COLO829 (cell line): Measurements from ENCODE around the gene SLX4IP.

Source experiments
- DNase-seq: peaks from one replicate; pipeline ENCODE4 v3.0.0; 2012; ENCODE audit warnings: low spot score

The SLX4IP gene

DNA sequence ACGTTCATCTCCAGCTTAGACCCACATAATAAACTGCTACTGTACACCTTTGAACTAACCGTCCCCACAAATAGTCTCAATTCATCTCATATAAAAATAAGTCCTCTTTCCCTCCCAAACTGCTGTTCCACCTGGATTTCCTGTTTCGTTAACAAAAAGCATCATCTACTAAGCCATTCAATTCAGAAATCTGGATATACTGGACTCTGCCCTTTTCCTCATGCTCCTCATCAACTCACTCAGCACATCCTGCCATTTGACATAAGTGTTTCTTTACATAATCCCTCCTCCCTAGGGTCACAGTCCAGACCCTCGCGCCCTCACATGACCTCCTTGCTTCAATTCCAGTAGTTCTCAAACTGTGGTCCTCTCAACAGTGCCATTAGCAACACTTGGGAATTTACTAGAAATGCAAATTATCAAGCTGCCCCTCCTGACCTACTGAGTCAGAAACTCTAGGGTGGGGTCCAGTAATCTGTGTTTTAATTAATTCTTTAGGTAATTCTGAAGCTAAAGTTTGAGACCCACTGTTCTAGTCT is 5.6 kb upstream of the SLX4IP start:
- DNase-seq: no peak

DNA sequence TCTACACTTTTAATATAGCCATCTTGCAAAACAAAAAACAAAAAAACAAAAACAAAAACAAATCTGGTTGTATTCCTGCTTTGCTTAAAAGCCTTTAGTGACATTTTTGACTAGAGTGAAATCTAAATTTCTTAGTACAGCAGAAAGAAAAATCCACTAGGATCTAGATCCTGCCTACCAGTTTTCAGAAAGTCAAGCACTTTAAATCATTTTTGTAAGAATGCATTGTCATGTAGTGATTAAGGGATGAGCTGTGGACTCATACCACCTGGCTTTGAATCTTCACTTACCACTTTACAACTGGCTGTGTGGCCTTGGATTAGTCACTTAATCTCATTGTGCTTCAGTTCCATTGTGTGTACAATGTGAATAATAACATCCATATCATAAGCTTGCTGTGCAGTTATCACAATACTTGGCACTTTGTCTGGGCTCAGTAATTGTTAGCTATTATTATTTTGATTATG is 5.1 kb upstream of the SLX4IP start:
- no peak for DNase-seq

DNA sequence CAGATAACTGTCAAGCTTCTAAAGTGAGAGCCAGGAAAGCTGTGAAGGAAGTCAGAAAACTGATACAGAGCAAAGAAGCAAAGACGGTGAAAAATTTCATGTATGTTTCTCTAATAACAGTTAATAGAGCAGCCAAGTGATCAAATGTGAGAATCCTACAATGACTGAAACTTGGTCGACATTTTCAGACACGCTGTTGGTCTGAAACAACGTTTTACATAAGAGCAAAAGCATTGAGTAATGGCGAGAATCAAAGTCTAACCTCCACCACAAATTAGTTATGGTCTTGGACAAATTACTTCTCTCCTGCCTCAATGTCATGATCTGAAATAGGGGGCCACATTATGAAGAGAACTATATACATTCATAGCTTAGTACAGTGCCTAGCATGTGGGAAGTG is 4.4 kb upstream of the SLX4IP start:
- no peak for DNase-seq

DNA sequence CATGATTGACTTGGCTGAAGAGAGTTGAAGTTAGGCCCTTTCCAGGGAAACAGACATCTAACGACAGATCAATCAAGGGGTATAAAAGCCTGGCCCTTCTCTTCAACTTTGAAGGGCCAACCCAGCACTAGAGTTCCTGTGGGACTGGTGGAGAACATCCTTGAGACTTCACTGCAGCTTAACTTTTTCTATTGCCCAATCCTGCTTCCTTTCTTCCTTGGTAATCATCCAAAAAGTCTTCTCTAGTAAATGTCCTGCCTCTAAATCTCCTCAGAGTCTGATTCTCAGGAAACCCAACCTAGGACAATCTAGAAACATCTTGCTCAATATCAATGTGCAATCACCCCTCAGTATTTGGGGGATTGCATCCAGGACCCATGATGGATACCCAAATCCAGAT is 3.0 kb upstream of the SLX4IP start:
- no peak for DNase-seq

DNA sequence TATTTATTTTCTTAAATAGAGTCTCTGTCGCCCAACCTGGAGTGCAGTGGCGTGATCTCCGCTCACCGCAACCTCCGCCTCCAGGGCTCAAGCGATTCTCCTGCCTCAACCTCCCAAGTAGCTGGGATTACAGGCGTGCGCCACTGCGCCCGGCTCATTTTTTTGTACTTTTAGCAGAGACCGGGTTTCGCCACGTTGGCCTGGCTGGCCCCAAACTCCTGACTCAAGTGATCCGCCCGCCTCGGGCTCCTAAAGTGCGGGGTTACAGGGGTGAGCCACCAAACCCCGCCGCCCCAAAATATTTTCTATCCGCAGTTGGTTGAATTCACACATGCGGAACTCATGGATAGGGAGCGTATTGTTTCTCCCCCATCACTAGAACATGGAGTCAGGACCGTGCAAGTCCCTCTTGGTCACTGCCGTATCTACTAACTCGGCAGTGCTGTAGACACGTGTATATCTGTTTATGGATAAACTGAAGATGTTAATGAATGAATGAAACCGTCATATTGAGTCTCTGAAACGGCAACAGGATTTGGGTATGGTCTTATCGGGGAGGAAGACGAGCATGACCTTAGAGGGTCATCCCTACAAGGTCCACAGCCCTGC is 2.0 kb upstream of the SLX4IP start:
- no peak for DNase-seq

DNA sequence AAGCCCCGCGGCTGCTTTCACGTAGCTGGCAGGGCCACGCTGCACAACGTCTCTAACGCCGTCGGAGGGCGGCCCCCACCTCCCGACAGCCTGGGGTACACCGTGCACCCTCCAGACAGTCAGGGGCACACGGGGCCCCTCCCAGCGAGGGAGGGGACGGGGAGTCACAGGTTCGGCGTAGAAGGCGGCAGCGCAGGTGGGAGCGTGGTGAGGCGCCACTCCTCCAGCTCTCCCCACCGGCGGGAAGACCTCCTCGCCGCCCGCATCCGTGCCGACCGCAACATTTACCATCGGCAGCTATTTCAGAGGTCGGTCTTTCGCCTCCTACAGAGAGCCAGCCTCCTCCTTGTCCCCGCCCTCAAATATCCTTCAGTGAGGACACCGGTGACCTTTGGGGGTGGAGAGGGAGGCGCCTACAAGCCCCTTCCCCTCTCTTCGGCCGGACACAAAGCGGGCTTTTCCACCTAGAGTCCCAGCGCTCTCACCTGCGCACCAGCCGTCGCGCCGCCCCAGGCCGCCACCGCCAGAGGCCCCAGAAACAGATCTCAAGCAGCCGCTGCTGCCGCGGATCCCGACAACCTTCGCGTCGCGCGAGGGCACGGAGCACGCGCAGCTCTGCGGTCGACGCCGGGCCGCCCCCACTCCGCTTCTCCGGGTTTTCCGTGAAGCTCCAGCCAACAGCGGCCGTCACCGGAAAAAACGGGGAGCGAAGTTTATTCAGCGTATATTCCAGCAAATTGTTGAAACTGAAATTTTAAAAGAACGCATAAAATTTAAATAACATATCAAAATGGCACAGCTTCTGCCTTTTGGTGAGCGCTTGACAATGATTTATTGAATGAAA is 1.3 kb upstream of the SLX4IP start, which contains the start of gene MKKS:
Gene MKKS, minus strand, starts transcription at position 600 of the 844 bp plus-strand sequence. CDS start 20,708 bp downstream, outside the sequence.
- DNase-seq: peak; percentile 90

GRCh38 chr20:10434467-10434831 is 656 bp upstream of the SLX4IP start:
- DNase-seq: peak; percentile 98

DNA sequence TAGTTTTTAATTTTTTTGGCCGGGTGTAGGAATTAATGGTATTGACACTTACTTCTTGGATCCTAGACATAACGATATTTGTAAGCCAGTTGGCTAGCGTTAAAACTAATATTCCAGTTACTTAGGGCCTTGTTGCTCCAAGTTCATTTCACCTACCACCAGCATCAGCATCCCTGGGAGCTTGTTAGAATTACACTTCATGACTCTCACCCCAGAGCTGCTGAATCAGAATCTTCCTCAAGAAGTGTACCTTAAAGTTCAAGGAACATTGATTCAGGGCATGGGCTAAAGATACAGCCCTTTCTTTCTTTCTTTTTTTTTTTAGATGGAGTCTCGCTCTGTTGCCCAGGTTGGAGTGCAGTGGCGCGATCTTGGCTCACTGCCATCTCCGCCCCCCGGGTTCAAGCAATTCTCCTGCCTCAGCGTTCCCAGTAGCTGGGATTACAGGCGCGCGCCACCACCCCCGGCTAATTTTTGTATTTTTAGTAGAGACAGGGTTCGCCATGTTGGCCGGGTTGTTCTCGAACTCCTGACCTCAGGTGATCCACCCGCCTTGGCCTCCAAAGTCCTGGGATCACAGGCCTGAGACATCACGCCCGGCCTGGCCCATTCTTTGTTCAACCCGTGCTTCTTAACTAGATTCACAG is 1.1 kb downstream of the SLX4IP start:
- DNase-seq: no peak

DNA sequence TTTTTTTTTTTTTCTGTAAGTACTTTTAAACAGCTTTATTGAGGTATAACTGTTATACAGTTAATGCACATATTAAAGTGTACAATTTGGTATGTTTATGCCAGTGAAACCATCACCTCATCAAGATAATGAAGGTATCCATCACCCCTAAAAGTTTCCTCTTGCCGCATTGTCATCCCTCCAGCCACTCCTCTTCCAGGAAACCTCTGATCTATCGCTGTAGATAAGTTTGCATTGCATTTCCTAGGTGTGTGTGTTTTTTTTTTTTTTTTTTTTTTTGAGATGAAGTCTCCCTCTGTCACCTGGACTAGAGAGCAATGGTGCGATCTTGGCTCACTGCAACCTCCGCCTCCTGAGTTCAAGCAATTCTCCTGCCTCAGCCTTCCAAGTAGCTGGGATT is 3.1 kb downstream of the SLX4IP start:
- no peak for DNase-seq

DNA sequence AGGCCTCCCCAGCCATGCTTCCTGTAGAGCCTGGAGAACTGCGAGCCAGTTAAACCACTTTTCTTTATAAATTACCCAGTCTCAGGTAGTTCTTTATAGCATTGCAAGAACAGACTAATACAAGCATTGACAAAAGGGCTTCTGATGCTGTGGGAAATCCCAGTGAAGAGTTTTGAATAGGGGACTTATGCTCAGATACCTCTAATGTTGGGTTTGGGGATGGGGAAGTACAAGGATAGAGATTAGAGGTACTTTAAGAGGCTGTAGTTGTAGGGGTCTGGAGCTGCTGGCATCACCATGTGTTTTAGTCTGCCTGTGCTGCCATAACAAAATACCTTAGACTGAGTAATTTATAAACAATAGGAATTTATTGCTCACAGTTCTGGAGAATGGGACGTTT is 8.8 kb downstream of the SLX4IP start:
- no peak for DNase-seq

DNA sequence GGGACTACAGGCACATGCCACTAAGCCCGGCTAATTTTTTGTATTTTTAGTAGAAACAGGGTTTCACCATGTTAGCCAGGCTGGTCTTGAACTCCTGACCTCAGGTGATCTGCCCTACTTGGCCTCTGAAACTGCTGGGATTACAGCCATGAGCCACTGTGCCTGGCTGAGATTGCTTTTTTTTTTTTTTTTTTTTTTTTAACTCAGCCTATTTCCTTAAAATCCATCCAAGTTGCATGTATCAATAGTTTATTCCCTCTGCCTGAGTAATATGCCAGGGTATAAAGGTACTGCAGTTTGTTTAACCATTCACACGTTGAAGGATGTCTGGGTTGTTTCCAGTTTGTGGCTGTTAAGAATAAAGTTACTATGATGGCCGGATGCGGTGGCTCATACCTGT is 10.7 kb downstream of the SLX4IP start:
- DNase-seq: no peak

- peak; percentile 90 for DNase-seq
Observed at GRCh38 chr20:10447028-10447427, 11.9 kb downstream of the SLX4IP start.

- DNase-seq: no peak
Observed at GRCh38 chr20:10448270-10449156, 13.4 kb downstream of the SLX4IP start.

GRCh38 chr20:10449270-10449669 is 14.2 kb downstream of the SLX4IP start:
- no peak for DNase-seq

- no peak for DNase-seq
Observed at GRCh38 chr20:10453241-10453640, 18.1 kb downstream of the SLX4IP start.

- no peak for DNase-seq
Observed at GRCh38 chr20:10454151-10454750, 19.1 kb downstream of the SLX4IP start.

GRCh38 chr20:10461495-10461894 is 26.4 kb downstream of the SLX4IP start:
- no peak for DNase-seq

- DNase-seq: no peak
Observed at GRCh38 chr20:10462516-10462915, 27.4 kb downstream of the SLX4IP start.

- DNase-seq: no peak
Observed at GRCh38 chr20:10463622-10464021, 28.5 kb downstream of the SLX4IP start.

- no peak for DNase-seq
Observed at GRCh38 chr20:10465135-10465534, 30.0 kb downstream of the SLX4IP start.

- DNase-seq: peak; percentile 34
Observed at GRCh38 chr20:10466325-10466724, 31.2 kb downstream of the SLX4IP start.
